HFFc6 (cell line): ENCODE measurements around the gene LIPJ. TPM values are rescaled to one million over a fixed set of nuclear protein-coding genes. Genes with fewer than 3 reads are reported as not detected.

Source experiments
- DNase-seq: peaks from one replicate; pipeline ENCODE4 v3.0.0-alpha.2; 2018
- H3K27ac Mint-ChIP-seq: 2 replicates; pipeline ENCODE4 v1.8.0; 2020; ENCODE audit warnings: mild to moderate bottlenecking, mixed read lengths
- H3K27me3 Mint-ChIP-seq: 2 replicates; pipeline ENCODE4 v1.8.0; 2021; ENCODE audit warnings: mild to moderate bottlenecking, moderate library complexity, mixed read lengths; ENCODE audit not compliant: insufficient read depth
- H3K36me3 Mint-ChIP-seq: 2 replicates; pipeline ENCODE4 v1.8.0; 2021; ENCODE audit warnings: low read depth, mixed read lengths
- H3K4me1 Mint-ChIP-seq: 2 replicates; pipeline ENCODE4 v1.8.0; 2020; ENCODE audit warnings: low read depth, mixed read lengths
- H3K4me3 Mint-ChIP-seq: 2 replicates; pipeline ENCODE4 v1.8.0; 2020; ENCODE audit warnings: mild to moderate bottlenecking, moderate library complexity, mixed read lengths
- H3K9me3 Mint-ChIP-seq: 2 replicates; pipeline ENCODE4 v1.8.0; 2020; ENCODE audit warnings: mild to moderate bottlenecking, mixed read lengths
- total RNA-seq, 6 experiments: library from RNA; stranded (reverse); fragmentation: NEBNext Ultra II Directional; extraction: Animal tissue kit (Norgen Biotek cat#: 25700); gene quantifications; 2 replicates in 1 of 6; 3 replicates in 5 of 6; pipeline ENCODE4 v1.2.3, GENCODE V29; 2021
- TF ChIP-seq, protein P1 (sequence below): fragments of 200-600 bp; sonication (generic); IDR thresholded peaks from 2 replicates; pipeline ENCODE4 v1.5.0; 2021; ENCODE audit warnings: antibody characterized with exemption, mild to moderate bottlenecking

LIPJ gene
- total RNA-seq, 6 experiments from 2014 or later, result not detected

DNA sequence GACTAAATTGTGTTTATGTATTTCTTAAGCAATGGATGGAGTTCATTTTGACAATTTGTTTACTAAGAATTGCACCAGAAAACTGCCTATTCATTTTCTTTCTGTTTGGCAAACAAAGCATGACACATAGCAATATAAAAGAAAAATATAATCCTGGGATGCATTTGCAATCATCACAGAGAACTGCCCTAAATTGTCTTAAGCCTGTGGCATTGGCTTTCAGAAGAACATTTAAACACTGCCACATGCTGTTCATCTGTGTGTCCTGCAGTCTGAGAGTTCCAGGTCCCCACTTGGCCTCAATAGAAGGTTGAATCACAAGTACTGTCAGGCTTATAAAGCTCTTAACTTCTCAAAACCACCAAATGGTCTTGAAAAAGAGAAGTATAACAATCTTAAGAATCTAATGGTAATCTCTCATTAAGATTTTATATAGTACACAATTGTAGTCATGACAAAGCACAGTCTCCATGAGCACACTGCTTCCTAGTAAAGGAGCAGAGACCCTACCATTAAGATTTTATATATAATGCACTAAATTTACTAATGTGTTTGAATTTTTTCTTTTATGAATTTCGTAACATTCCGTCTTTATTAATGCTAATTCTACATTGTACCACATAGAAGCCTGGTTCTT, 33.3 kb upstream of the LIPJ start:
- Mint-ChIP-seq H3K27ac (no peak overlapping the region), H3K27me3 (no peaks in the 10 kb centered on the region), H3K4me3 (no peak overlapping the region), H3K36me3 (no peaks in the 10 kb centered on the region), H3K4me1 (peaks cover 9% of the 10 kb centered on the region), H3K9me3 (no peaks in the 10 kb centered on the region)
- peak; percentile 75 for DNase-seq
- TF ChIP-seq, protein P1, sequence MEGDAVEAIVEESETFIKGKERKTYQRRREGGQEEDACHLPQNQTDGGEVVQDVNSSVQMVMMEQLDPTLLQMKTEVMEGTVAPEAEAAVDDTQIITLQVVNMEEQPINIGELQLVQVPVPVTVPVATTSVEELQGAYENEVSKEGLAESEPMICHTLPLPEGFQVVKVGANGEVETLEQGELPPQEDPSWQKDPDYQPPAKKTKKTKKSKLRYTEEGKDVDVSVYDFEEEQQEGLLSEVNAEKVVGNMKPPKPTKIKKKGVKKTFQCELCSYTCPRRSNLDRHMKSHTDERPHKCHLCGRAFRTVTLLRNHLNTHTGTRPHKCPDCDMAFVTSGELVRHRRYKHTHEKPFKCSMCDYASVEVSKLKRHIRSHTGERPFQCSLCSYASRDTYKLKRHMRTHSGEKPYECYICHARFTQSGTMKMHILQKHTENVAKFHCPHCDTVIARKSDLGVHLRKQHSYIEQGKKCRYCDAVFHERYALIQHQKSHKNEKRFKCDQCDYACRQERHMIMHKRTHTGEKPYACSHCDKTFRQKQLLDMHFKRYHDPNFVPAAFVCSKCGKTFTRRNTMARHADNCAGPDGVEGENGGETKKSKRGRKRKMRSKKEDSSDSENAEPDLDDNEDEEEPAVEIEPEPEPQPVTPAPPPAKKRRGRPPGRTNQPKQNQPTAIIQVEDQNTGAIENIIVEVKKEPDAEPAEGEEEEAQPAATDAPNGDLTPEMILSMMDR, result peak; percentile 86

DNA sequence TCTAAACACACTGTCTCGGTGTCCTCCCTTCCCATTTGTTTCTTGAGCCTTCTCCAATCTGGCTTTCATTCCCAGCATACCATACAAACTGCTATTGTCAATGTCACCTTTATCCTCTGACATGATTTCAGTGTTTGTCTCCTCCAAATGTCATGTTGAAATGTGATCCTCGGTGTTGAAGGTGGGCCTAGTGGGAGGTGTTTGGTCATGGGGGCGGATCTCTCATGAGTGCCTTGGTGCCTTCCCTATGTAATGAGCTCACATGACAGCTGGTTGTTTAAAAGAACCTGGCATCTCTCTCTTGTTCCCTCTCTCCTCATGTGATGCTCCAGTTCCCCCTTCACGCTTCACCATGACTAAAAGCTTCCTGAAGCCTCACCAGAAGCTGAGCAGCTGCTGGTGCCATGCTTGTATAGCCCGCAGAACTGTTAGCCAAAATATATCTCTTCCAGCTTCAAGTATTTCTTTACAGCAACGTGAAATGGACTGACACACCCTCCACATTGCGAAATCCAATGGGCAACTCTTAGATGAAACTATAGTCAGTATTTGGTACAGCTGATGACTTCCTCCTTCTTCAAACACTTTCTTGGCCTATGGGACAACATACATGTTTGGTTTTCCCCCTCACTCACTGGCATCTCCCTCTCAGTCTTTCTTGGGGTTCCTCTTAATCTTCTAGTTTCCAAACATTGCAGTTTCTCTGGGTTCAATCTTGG, 31.2 kb upstream of the LIPJ start:
- Mint-ChIP-seq H3K4me1 (peaks cover 9% of the 10 kb centered on the region), H3K36me3 (no peaks in the 10 kb centered on the region), H3K9me3 (no peaks in the 10 kb centered on the region), H3K27ac (no peak overlapping the region), H3K4me3 (no peak overlapping the region), H3K27me3 (no peaks in the 10 kb centered on the region)
- DNase-seq, result no peak
- TF ChIP-seq, protein P1, result no peak

DNA sequence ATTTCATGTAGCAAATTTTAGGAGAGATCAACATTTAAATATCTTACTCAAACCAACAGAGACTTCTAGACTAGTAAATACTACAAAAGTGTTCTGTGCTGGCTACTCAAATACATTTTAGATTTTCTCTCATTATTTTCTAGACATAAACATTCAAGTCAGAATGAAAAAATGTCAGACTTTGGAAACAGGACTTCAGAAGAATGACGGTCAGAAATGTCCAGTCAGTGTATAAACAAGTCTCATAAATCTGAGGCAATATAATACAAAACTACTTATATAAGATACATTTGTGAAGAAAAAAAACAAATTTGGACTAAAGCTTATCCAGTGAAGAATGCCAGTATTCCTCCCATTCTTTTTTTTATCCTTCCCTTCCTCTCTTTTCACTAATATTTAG, 29.3 kb upstream of the LIPJ start:
- no peaks in the 10 kb centered on the region for H3K9me3 Mint-ChIP-seq
- H3K27me3 Mint-ChIP-seq, result no peaks in the 10 kb centered on the region; the same call in 1 of the 2 replicates
- H3K36me3 Mint-ChIP-seq, result no peaks in the 10 kb centered on the region
- peaks cover 9% of the 10 kb centered on the region for H3K4me1 Mint-ChIP-seq
- TF ChIP-seq, protein P1, result no peak
- H3K4me3 Mint-ChIP-seq, result no peak overlapping the region
- no peak overlapping the region for H3K27ac Mint-ChIP-seq
- DNase-seq, result no peak

DNA sequence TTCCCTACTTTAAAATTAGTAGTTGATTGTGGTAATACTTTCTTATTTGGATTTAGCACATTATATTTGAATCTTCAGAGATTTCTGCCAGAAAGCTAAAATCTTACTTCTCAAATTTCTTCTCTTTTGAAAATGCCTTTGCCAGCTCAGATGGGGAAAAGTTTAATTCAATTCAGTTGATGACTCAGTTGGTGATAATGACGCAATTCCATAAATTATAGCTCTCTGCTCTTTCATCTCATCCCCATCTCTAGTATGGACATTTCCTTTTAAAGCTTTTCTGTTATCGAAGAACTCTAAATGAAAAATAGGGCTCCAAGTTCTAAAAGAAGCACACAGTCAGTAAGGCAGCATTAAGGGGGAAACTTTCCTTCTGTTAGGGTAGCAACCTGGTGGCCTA, 28.9 kb upstream of the LIPJ start:
- Mint-ChIP-seq H3K4me3 (no peak overlapping the region), H3K27ac (no peak overlapping the region), H3K9me3 (no peaks in the 10 kb centered on the region), H3K27me3 (peaks cover 2% of the 10 kb centered on the region; the same call in 1 of the 2 replicates), H3K4me1 (peaks cover 9% of the 10 kb centered on the region), H3K36me3 (no peaks in the 10 kb centered on the region)
- TF ChIP-seq, protein P1, result no peak
- peak; percentile 30 for DNase-seq

DNA sequence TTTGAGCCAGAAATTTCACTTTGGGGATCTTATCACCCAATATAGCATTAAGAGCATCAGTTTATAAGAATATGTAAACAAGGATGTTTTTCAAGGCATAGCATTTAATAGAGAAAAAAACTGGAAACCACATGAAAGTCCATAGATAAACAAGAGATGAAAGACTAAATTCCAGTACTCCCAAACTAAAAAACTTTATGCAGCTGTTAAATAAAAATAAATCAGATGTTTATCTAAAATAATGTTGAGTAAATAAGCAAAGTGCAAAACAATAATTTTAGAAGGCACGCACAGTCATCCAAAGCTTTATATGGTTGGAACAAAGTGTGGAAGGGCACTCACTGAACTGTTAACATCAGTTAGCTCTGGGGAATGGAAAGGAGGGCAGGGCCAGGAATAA, 24.4 kb upstream of the LIPJ start:
- H3K27me3 Mint-ChIP-seq, result peaks cover 2% of the 10 kb centered on the region; the same call in 1 of the 2 replicates
- H3K27ac Mint-ChIP-seq, result no peak overlapping the region
- DNase-seq, result no peak
- H3K36me3 Mint-ChIP-seq, result no peaks in the 10 kb centered on the region
- H3K4me1 Mint-ChIP-seq, result peaks cover 21% of the 10 kb centered on the region
- H3K4me3 Mint-ChIP-seq, result no peak overlapping the region
- H3K9me3 Mint-ChIP-seq, result no peaks in the 10 kb centered on the region
- TF ChIP-seq, protein P1, result no peak
